Hepatocyte (in vitro differentiated cells): ENCODE measurements around the gene CHD5. TPM values are rescaled to one million over a fixed set of nuclear protein-coding genes. Genes with fewer than 3 reads are reported as not detected.

Experiments
- DNase-seq: peaks from one replicate; pipeline ENCODE4 v3.0.0-alpha.2; 2016; ENCODE audit warnings: low spot score
- H2AFZ ChIP-seq: fragments of 200-600 bp; sonication (generic); 2 replicates; pipeline ENCODE4 v1.6.0; 2016; ENCODE audit warnings: antibody characterized with exemption, mild to moderate bottlenecking
- H3K27ac ChIP-seq: fragments of 200-600 bp; sonication (generic); 2 replicates; pipeline ENCODE4 v1.5.1; 2016; ENCODE audit warnings: mild to moderate bottlenecking
- H3K27me3 ChIP-seq: fragments of 200-600 bp; sonication (generic); 2 replicates; pipeline ENCODE4 v1.6.1; 2016
- H3K36me3 ChIP-seq: fragments of 200-600 bp; sonication (generic); replicated peaks from 2 replicates; pipeline ENCODE4 v1.5.1; 2016; ENCODE audit warnings: low read depth; ENCODE audit not compliant: insufficient read depth
- H3K4me1 ChIP-seq: fragments of 200-600 bp; sonication (generic); 2 replicates; pipeline ENCODE4 v1.5.1; 2016; ENCODE audit warnings: mild to moderate bottlenecking, moderate library complexity; ENCODE audit not compliant: insufficient read depth
- H3K4me2 ChIP-seq: fragments of 200-600 bp; sonication (generic); 2 replicates; pipeline ENCODE4 v1.6.0; 2016
- H3K4me3 ChIP-seq: fragments of 200-600 bp; sonication (generic); 2 replicates; pipeline ENCODE4 v1.5.1; 2016; ENCODE audit warnings: mild to moderate bottlenecking
- H3K79me2 ChIP-seq: fragments of 200-600 bp; sonication (generic); 2 replicates; pipeline ENCODE4 v1.6.0; 2017; ENCODE audit warnings: mild to moderate bottlenecking
- H3K9me2 ChIP-seq: fragments of 200-600 bp; sonication (generic); replicated peaks from 2 replicates; pipeline ENCODE4 v1.6.0; 2017; ENCODE audit warnings: mild to moderate bottlenecking; ENCODE audit not compliant: insufficient read depth
- H3K9me3 ChIP-seq: fragments of 200-600 bp; sonication (generic); 2 replicates; pipeline ENCODE4 v1.5.1; 2016; ENCODE audit warnings: low read depth, mild to moderate bottlenecking
- H4K20me1 ChIP-seq: fragments of 200-600 bp; sonication (generic); 2 replicates; pipeline ENCODE4 v1.6.0; 2016; ENCODE audit warnings: mild to moderate bottlenecking; ENCODE audit not compliant: insufficient read depth, poor library complexity, severe bottlenecking
- CTCF ChIP-seq: fragments of 200-600 bp; sonication (generic); IDR thresholded peaks from 2 replicates; pipeline ENCODE4 v1.5.1; 2016; ENCODE audit warnings: antibody characterized with exemption, mild to moderate bottlenecking; ENCODE audit not compliant: poor library complexity
- EZH2 ChIP-seq: fragments of 200-600 bp; sonication (generic); IDR thresholded peaks from 2 replicates; pipeline ENCODE4 v1.6.1; 2016; ENCODE audit warnings: antibody characterized with exemption, mild to moderate bottlenecking, borderline replicate concordance
- EZH2phosphoT487 ChIP-seq: fragments of 200-600 bp; sonication (generic); IDR thresholded peaks from one replicate; pipeline ENCODE4 v1.6.1; 2018; ENCODE audit warnings: antibody characterized with exemption, mild to moderate bottlenecking, low read depth, moderate library complexity; ENCODE audit not compliant: unreplicated experiment, severe bottlenecking
- WGBS: methylation state at CpG from one replicate; pipeline ENCODE4 v1.1.6; 2016; ENCODE audit warnings: low lambda C conversion rate; ENCODE audit errors: missing lambda C conversion rate; 5-methylcytosine and 5-hydroxymethylcytosine counted together
- polyA plus RNA-seq: library from polyadenylated mRNA; unstranded; fragments of >200 nt; fragmentation: Nextera tagmentation; extraction: Ambion mirVana; gene quantifications from 2 replicates; pipeline ENCODE4 v1.2.1, GENCODE V29; 2016
- total RNA-seq: library from RNA; depleted of rRNA; stranded (reverse); fragments of >200 nt; gene quantifications from 2 replicates; pipeline ENCODE4 v1.2.3, GENCODE V29; 2014

The CHD5 gene
- total and polyA plus RNA-seq, 2 experiments from 2014 or later: 0.13 TPM; not detected in 1

- H3K27ac ChIP-seq: no peak overlapping the region
- H3K4me3 ChIP-seq: no peak overlapping the region
- H3K4me1 ChIP-seq: no peaks in the 10 kb centered on the region
- no peaks in the 10 kb centered on the region for H3K9me3 ChIP-seq
- TF ChIP-seq EZH2 (no peak), CTCF (no peak), EZH2phosphoT487 (no peak)
- H3K27me3 ChIP-seq: no peaks in the 10 kb centered on the region
- no peak overlapping the region for H3K4me2 ChIP-seq
- WGBS: 93% methylated on average over 19 of the region's 21 CpGs
- no peaks in the 10 kb centered on the region for H3K79me2 ChIP-seq
- no peaks in the 10 kb centered on the region for H4K20me1 ChIP-seq
- no peaks in the 10 kb centered on the region for H3K9me2 ChIP-seq
- H3K36me3 ChIP-seq: no peaks in the 10 kb centered on the region
- no peak for DNase-seq
- no peak overlapping the region for H2AFZ ChIP-seq
Observed at GRCh38 chr1:6124746-6125365, 55.3 kb downstream of the CHD5 start.

GRCh38 chr1:6124341-6124740, 55.8 kb downstream of the CHD5 start:
- H3K27ac ChIP-seq: no peak overlapping the region
- WGBS: over 99% methylated on average over 9 of the region's 12 CpGs
- H2AFZ ChIP-seq: no peak overlapping the region
- no peaks in the 10 kb centered on the region for H3K9me2 ChIP-seq
- no peaks in the 10 kb centered on the region for H4K20me1 ChIP-seq
- no peak overlapping the region for H3K4me3 ChIP-seq
- H3K4me2 ChIP-seq: no peak overlapping the region
- H3K4me1 ChIP-seq: no peaks in the 10 kb centered on the region
- no peak for TF ChIP-seq EZH2phosphoT487
- no peak for TF ChIP-seq CTCF
- TF ChIP-seq EZH2: no peak
- no peaks in the 10 kb centered on the region for H3K36me3 ChIP-seq
- no peaks in the 10 kb centered on the region for H3K79me2 ChIP-seq
- no peaks in the 10 kb centered on the region for H3K27me3 ChIP-seq
- no peaks in the 10 kb centered on the region for H3K9me3 ChIP-seq
- no peak for DNase-seq

- Histone ChIP-seq H2AFZ (no peak overlapping the region), H3K36me3 (no peaks in the 10 kb centered on the region), H3K9me3 (no peaks in the 10 kb centered on the region), H3K4me3 (no peak overlapping the region), H3K27me3 (no peaks in the 10 kb centered on the region), H3K4me2 (no peak overlapping the region), H3K4me1 (no peaks in the 10 kb centered on the region), H3K79me2 (no peaks in the 10 kb centered on the region), H3K9me2 (no peaks in the 10 kb centered on the region), H4K20me1 (no peaks in the 10 kb centered on the region), H3K27ac (no peak overlapping the region)
- TF ChIP-seq CTCF (no peak), EZH2phosphoT487 (no peak), EZH2 (no peak)
- no peak for DNase-seq
- WGBS: 90% methylated on average over 10 of the region's 10 CpGs
Observed at GRCh38 chr1:6123816-6124215, 56.3 kb downstream of the CHD5 start.
